ENCODE data around the gene MRPL47. TPM values are rescaled to one million over a fixed set of nuclear protein-coding genes. Genes with fewer than 3 reads are reported as not detected.

The MRPL47 gene
- total and polyA plus RNA-seq, 2 of the 13 experiments (the other 11 are each of a cell fraction or from before 2014, with no cell fraction given), result 36.1 to 83.8 TPM

- TF ChIP-seq, protein P1, sequence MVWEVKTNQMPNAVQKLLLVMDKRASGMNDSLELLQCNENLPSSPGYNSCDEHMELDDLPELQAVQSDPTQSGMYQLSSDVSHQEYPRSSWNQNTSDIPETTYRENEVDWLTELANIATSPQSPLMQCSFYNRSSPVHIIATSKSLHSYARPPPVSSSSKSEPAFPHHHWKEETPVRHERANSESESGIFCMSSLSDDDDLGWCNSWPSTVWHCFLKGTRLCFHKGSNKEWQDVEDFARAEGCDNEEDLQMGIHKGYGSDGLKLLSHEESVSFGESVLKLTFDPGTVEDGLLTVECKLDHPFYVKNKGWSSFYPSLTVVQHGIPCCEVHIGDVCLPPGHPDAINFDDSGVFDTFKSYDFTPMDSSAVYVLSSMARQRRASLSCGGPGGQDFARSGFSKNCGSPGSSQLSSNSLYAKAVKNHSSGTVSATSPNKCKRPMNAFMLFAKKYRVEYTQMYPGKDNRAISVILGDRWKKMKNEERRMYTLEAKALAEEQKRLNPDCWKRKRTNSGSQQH (CRISPR knock-in tag; IDR thresholded peaks at IDR 0.05; ENCODE audit: low read depth), result no peak; the same call in 1 of the 2 replicates
- TF ChIP-seq, protein P2, sequence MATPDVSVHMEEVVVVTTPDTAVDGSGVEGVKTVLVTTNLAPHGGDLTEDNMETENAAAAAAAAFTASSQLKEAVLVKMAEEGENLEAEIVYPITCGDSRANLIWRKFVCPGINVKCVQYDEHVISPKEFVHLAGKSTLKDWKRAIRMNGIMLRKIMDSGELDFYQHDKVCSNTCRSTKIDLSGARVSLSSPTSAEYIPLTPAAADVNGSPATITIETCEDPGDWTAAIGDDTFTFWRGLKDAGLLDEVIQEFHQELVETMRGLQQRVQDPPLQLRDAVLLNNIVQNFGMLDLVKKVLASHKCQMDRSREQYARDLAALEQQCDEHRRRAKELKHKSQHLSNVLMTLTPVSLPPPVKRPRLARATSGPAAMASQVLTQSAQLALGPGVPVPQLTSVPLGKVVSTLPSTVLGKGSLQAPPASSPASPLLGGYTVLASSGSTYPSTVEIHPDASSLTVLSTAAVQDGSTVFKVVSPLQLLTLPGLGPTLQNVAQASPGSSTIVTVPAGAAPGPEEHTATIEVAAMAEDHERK (CRISPR knock-in tag; IDR thresholded peaks at IDR 0.05; ENCODE audit: low read depth), result peak; percentile 75
- TF ChIP-seq ZC3H13 (CRISPR knock-in tag; IDR thresholded peaks at IDR 0.05), result no peak
- peak; percentile 45 for TF ChIP-seq ZNF335 (CRISPR knock-in tag; IDR thresholded peaks at IDR 0.05)
- TF ChIP-seq ZNF282 (IDR thresholded peaks at IDR 0.05; ENCODE audit: partially characterized antibody), result no peak
- TF ChIP-seq STAT6 (CRISPR knock-in tag; IDR thresholded peaks at IDR 0.05; ENCODE audit: borderline replicate concordance), result 0 out of 2 replicates have a peak, but pooled peaks have one; percentile 52
- TF ChIP-seq NFATC3 (CRISPR knock-in tag; IDR thresholded peaks at IDR 0.05), result no peak
- TF ChIP-seq ZNF598 (CRISPR knock-in tag; IDR thresholded peaks at IDR 0.05; ENCODE audit: borderline replicate concordance), result 0 out of 2 replicates have a peak, but pooled peaks have one; percentile 27
- TF ChIP-seq, protein P3, sequence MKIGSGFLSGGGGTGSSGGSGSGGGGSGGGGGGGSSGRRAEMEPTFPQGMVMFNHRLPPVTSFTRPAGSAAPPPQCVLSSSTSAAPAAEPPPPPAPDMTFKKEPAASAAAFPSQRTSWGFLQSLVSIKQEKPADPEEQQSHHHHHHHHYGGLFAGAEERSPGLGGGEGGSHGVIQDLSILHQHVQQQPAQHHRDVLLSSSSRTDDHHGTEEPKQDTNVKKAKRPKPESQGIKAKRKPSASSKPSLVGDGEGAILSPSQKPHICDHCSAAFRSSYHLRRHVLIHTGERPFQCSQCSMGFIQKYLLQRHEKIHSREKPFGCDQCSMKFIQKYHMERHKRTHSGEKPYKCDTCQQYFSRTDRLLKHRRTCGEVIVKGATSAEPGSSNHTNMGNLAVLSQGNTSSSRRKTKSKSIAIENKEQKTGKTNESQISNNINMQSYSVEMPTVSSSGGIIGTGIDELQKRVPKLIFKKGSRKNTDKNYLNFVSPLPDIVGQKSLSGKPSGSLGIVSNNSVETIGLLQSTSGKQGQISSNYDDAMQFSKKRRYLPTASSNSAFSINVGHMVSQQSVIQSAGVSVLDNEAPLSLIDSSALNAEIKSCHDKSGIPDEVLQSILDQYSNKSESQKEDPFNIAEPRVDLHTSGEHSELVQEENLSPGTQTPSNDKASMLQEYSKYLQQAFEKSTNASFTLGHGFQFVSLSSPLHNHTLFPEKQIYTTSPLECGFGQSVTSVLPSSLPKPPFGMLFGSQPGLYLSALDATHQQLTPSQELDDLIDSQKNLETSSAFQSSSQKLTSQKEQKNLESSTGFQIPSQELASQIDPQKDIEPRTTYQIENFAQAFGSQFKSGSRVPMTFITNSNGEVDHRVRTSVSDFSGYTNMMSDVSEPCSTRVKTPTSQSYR (CRISPR knock-in tag; IDR thresholded peaks at IDR 0.05; ENCODE audit: borderline replicate concordance), result no peak
- peak; percentile 62 for TF ChIP-seq ZNF331 (CRISPR knock-in tag; IDR thresholded peaks at IDR 0.05)
- TF ChIP-seq NFIB (CRISPR knock-in tag; IDR thresholded peaks at IDR 0.05; ENCODE audit: borderline replicate concordance), result no peak
- no peak for TF ChIP-seq ZNF337 (CRISPR knock-in tag; IDR thresholded peaks at IDR 0.05; ENCODE audit: borderline replicate concordance, low read depth)
- TF ChIP-seq POGZ (CRISPR knock-in tag; IDR thresholded peaks at IDR 0.05), result peak; percentile 85
- TF ChIP-seq ZNF891 (CRISPR knock-in tag; IDR thresholded peaks at IDR 0.05), result peak; percentile 76; the same call in 1 of the 2 replicates
- TF ChIP-seq, protein P4, sequence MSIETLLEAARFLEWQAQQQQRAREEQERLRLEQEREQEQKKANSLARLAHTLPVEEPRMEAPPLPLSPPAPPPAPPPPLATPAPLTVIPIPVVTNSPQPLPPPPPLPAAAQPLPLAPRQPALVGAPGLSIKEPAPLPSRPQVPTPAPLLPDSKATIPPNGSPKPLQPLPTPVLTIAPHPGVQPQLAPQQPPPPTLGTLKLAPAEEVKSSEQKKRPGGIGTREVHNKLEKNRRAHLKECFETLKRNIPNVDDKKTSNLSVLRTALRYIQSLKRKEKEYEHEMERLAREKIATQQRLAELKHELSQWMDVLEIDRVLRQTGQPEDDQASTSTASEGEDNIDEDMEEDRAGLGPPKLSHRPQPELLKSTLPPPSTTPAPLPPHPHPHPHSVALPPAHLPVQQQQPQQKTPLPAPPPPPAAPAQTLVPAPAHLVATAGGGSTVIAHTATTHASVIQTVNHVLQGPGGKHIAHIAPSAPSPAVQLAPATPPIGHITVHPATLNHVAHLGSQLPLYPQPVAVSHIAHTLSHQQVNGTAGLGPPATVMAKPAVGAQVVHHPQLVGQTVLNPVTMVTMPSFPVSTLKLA (IDR thresholded peaks at IDR 0.05), result no peak
- TF ChIP-seq, protein P5, sequence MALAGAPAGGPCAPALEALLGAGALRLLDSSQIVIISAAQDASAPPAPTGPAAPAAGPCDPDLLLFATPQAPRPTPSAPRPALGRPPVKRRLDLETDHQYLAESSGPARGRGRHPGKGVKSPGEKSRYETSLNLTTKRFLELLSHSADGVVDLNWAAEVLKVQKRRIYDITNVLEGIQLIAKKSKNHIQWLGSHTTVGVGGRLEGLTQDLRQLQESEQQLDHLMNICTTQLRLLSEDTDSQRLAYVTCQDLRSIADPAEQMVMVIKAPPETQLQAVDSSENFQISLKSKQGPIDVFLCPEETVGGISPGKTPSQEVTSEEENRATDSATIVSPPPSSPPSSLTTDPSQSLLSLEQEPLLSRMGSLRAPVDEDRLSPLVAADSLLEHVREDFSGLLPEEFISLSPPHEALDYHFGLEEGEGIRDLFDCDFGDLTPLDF (CRISPR knock-in tag; IDR thresholded peaks at IDR 0.05), result no peak
- TF ChIP-seq FLYWCH1 (CRISPR knock-in tag; IDR thresholded peaks at IDR 0.05), result no peak
These were observed at the start of gene MRPL47, which contains the start of gene NDUFB5 (continued) for GRCh38 chr3:179604321-179605078.
